H9 (cell line): Measurements from ENCODE around the gene HMSD. TPM values are rescaled to one million over a fixed set of nuclear protein-coding genes. Genes with fewer than 3 reads are reported as not detected.

Experiments used
- DNase-seq: peaks from one replicate; pipeline ENCODE4 v3.0.0-alpha.2; 2017
- H2AFZ ChIP-seq: one replicate; pipeline ENCODE4 v1.6.1; 2013; ENCODE audit warnings: mild to moderate bottlenecking, low read length, control low read depth, moderate library complexity
- H2AK5ac ChIP-seq: 2 replicates; pipeline ENCODE4 v1.6.1; 2013; ENCODE audit warnings: low read length, control low read depth, mixed read lengths; ENCODE audit not compliant: insufficient read length
- H2BK120ac ChIP-seq: one replicate; pipeline ENCODE4 v1.6.1; 2013; ENCODE audit warnings: low read depth, mild to moderate bottlenecking, low read length, control low read depth, inconsistent platforms; ENCODE audit not compliant: poor library complexity, severe bottlenecking
- H2BK12ac ChIP-seq: 2 replicates; pipeline ENCODE4 v1.6.1; 2013; ENCODE audit warnings: low read length, control low read depth, mixed read lengths, low read depth; ENCODE audit not compliant: insufficient read length
- H2BK15ac ChIP-seq: 2 replicates; pipeline ENCODE4 v1.6.1; 2013; ENCODE audit warnings: low read depth, low read length, control low read depth
- H2BK20ac ChIP-seq: one replicate; pipeline ENCODE4 v1.6.1; 2013; ENCODE audit warnings: low read depth, mild to moderate bottlenecking, low read length, control low read depth, inconsistent platforms; ENCODE audit not compliant: poor library complexity, severe bottlenecking
- H2BK5ac ChIP-seq: 2 replicates; pipeline ENCODE4 v1.6.1; 2013; ENCODE audit warnings: low read length, control low read depth, mixed read lengths; ENCODE audit not compliant: insufficient read length
- H3K14ac ChIP-seq: 2 replicates; pipeline ENCODE4 v1.6.1; 2013; ENCODE audit warnings: low read length, control low read depth; ENCODE audit not compliant: insufficient read depth
- H3K18ac ChIP-seq: 2 replicates; pipeline ENCODE4 v1.6.1; 2013; ENCODE audit warnings: low read depth, mild to moderate bottlenecking, mixed read lengths, low read length, control low read depth; ENCODE audit not compliant: insufficient read length
- H3K23ac ChIP-seq: 2 replicates; pipeline ENCODE4 v1.6.1; 2013; ENCODE audit warnings: low read length, control low read depth, mixed read lengths, low read depth; ENCODE audit not compliant: insufficient read length
- H3K23me2 ChIP-seq: 2 replicates; pipeline ENCODE4 v1.6.1; 2013; ENCODE audit warnings: low read depth, mild to moderate bottlenecking, mixed read lengths, low read length, control low read depth; ENCODE audit not compliant: insufficient read length, poor library complexity, severe bottlenecking
- H3K27ac ChIP-seq: 2 replicates; pipeline ENCODE4 v1.5.1; 2013; ENCODE audit warnings: low read length, control low read depth, mixed read lengths, low read depth; ENCODE audit not compliant: insufficient read length
- H3K27me3 ChIP-seq: 2 replicates; pipeline ENCODE4 v1.6.1; 2013; ENCODE audit warnings: low read length, control low read depth, inconsistent platforms; ENCODE audit not compliant: insufficient read depth
- H3K4ac ChIP-seq: 2 replicates; pipeline ENCODE4 v1.6.1; 2013; ENCODE audit warnings: low read depth, mild to moderate bottlenecking, control low read depth, inconsistent platforms, low read length, moderate library complexity
- H3K4me1 ChIP-seq: 2 replicates; pipeline ENCODE4 v1.6.1; 2013; ENCODE audit warnings: low read length, control low read depth, inconsistent platforms; ENCODE audit not compliant: insufficient read depth
- H3K4me2 ChIP-seq: 2 replicates; pipeline ENCODE4 v1.6.1; 2013; ENCODE audit warnings: low read length, control low read depth, mixed read lengths; ENCODE audit not compliant: insufficient read length, insufficient read depth
- H3K56ac ChIP-seq: 2 replicates; pipeline ENCODE4 v1.6.1; 2013; ENCODE audit warnings: low read depth, mild to moderate bottlenecking, mixed read lengths, low read length, control low read depth; ENCODE audit not compliant: insufficient read length
- H3K79me1 ChIP-seq: 2 replicates; pipeline ENCODE4 v1.6.1; 2013; ENCODE audit warnings: low read depth, mild to moderate bottlenecking, moderate library complexity, low read length, control low read depth, inconsistent platforms; ENCODE audit not compliant: insufficient read depth, poor library complexity, severe bottlenecking
- H3K79me2 ChIP-seq: 2 replicates; pipeline ENCODE4 v1.6.1; 2013; ENCODE audit warnings: low read length, control low read depth, inconsistent platforms; ENCODE audit not compliant: insufficient read depth
- H3K9ac ChIP-seq: 2 replicates; pipeline ENCODE4 v1.6.1; 2013; ENCODE audit warnings: low read length, control low read depth, mixed read lengths; ENCODE audit not compliant: insufficient read length; ENCODE audit errors: extremely low read depth
- H3K9me3 ChIP-seq: one replicate; pipeline ENCODE4 v1.6.1; 2013; ENCODE audit warnings: low read depth, low read length, inconsistent platforms; ENCODE audit not compliant: control insufficient read depth
- H3T11ph ChIP-seq: one replicate; pipeline ENCODE4 v1.6.1; 2013; ENCODE audit warnings: mild to moderate bottlenecking, low read length, control low read depth, inconsistent platforms
- H4K20me1 ChIP-seq: one replicate; pipeline ENCODE4 v1.6.1; 2013; ENCODE audit not compliant: control insufficient read depth, insufficient read length, insufficient read depth
- H4K5ac ChIP-seq: 2 replicates; pipeline ENCODE4 v1.6.1; 2013; ENCODE audit warnings: low read depth, mild to moderate bottlenecking, mixed read lengths, low read length, control low read depth; ENCODE audit not compliant: insufficient read length
- H4K8ac ChIP-seq: replicated peaks from 2 replicates; pipeline ENCODE4 v1.6.1; 2013; ENCODE audit warnings: low read length, control low read depth, mixed read lengths, low read depth; ENCODE audit not compliant: insufficient read length
- H4K91ac ChIP-seq: 2 replicates; pipeline ENCODE4 v1.6.1; 2013; ENCODE audit warnings: low read depth, mild to moderate bottlenecking, moderate library complexity, mixed read lengths, low read length, control low read depth; ENCODE audit not compliant: insufficient read length
- H3K27ac Mint-ChIP-seq, 3 experiments: 2 replicates in 2 of 3; 3 replicates in 1 of 3; pipeline ENCODE4 v1.8.0; 2020 to 2021; ENCODE audit warnings: mixed read lengths in 3 of 3, mild to moderate bottlenecking in 1 of 3, moderate library complexity in 1 of 3
- H3K27me3 Mint-ChIP-seq: 2 replicates; pipeline ENCODE4 v1.8.0; 2021; ENCODE audit warnings: low read depth, mild to moderate bottlenecking, moderate library complexity, mixed read lengths
- H3K36me3 Mint-ChIP-seq, 3 experiments: 2 replicates in 2 of 3; 3 replicates in 1 of 3; pipeline ENCODE4 v1.8.0; 2020 to 2021; ENCODE audit warnings: low read depth in 3 of 3, mixed read lengths in 3 of 3; ENCODE audit not compliant: insufficient read depth in 1 of 3
- H3K4me1 Mint-ChIP-seq, 2 experiments: 2 replicates each; pipeline ENCODE4 v1.8.0; 2020; ENCODE audit warnings: mixed read lengths in 2 of 2
- H3K4me3 Mint-ChIP-seq, 2 experiments: 2 replicates in 1 of 2; 3 replicates in 1 of 2; pipeline ENCODE4 v1.8.0; 2020 to 2021; ENCODE audit warnings: mild to moderate bottlenecking in 2 of 2, mixed read lengths in 2 of 2, moderate library complexity in 1 of 2
- H3K9me3 Mint-ChIP-seq, 2 experiments: 2 replicates in 1 of 2; 3 replicates in 1 of 2; pipeline ENCODE4 v1.8.0; 2020; ENCODE audit warnings: mild to moderate bottlenecking in 2 of 2, mixed read lengths in 2 of 2, moderate library complexity in 1 of 2
- CTCF ChIP-seq: fragments of 200-600 bp; sonication (generic); conservative IDR thresholded peaks from 3 replicates; pipeline ENCODE4 v1.8.0; 2021; ENCODE audit warnings: antibody characterized with exemption, mild to moderate bottlenecking
- total RNA-seq: library from RNA; stranded (reverse); gene quantifications from 2 replicates; pipeline ENCODE4 v1.2.1, GENCODE V29; 2021

HMSD gene
- total RNA-seq, 1 experiment from 2014 or later: 6.6 TPM

GRCh38 chr18:63964908-63965307 is 15.8 kb downstream of the HMSD start:
- no peak overlapping the region for H2BK120ac ChIP-seq

More at GRCh38 chr18:63964908-63965307, 15.8 kb downstream of the HMSD start:
- H3T11ph ChIP-seq: no peak overlapping the region
- no peaks in the 10 kb centered on the region for H3K4me1 ChIP-seq
- H3K9me3 Mint-ChIP-seq: no peaks in the 10 kb centered on the region
- no peak overlapping the region for H2BK12ac ChIP-seq
- H3K9me3 ChIP-seq: no peaks in the 10 kb centered on the region
- H3K23ac ChIP-seq: no peak overlapping the region
- peaks cover 7% of the 10 kb centered on the region; the same call in 1 of the 2 replicates for H3K27me3 Mint-ChIP-seq
- H3K79me1 ChIP-seq: no peaks in the 10 kb centered on the region
- H3K27me3 ChIP-seq: no peaks in the 10 kb centered on the region
- H3K36me3 Mint-ChIP-seq: no peaks in the 10 kb centered on the region
- no peak overlapping the region for H3K4me3 Mint-ChIP-seq
- H2AK5ac ChIP-seq: no peak overlapping the region
- TF ChIP-seq CTCF: no peak
- H2BK5ac ChIP-seq: no peak overlapping the region
- H4K20me1 ChIP-seq: no peaks in the 10 kb centered on the region
- no peak overlapping the region for H3K56ac ChIP-seq
- peaks cover 11 to 13% of the 10 kb centered on the region in 2 experiments for H3K4me1 Mint-ChIP-seq
- no peak overlapping the region for H2BK15ac ChIP-seq
- no peak overlapping the region for H3K18ac ChIP-seq
- no peak overlapping the region for H2BK20ac ChIP-seq
- no peak overlapping the region for H3K4ac ChIP-seq
- no peak overlapping the region for H3K9ac ChIP-seq
- H4K5ac ChIP-seq: no peak overlapping the region
- H3K23me2 ChIP-seq: peaks cover 3% of the 10 kb centered on the region
- H3K27ac ChIP-seq: no peak overlapping the region
- no peak overlapping the region for H4K8ac ChIP-seq
- no peak overlapping the region for H3K4me2 ChIP-seq
- DNase-seq: no peak
- no peaks in the 10 kb centered on the region for H3K79me2 ChIP-seq
- H3K27ac Mint-ChIP-seq: no peak overlapping the region
- no peak overlapping the region for H3K14ac ChIP-seq
- no peak overlapping the region for H2AFZ ChIP-seq
- no peak overlapping the region for H4K91ac ChIP-seq
